ENCODE results near the gene DNMBP.

Gene DNMBP

GRCh38 chr10:99881371-99881770 is 128.4 kb downstream of the DNMBP start:
- TF ChIP-seq CTCF (conservative IDR thresholded peaks at IDR 0.05; ENCODE audit: low read depth, low read length) = no peak

GRCh38 chr10:99880080-99880835 is 129.5 kb downstream of the DNMBP start:
- TF ChIP-seq CTCF (conservative IDR thresholded peaks at IDR 0.05; ENCODE audit: low read depth, low read length) = no peak
- H3K4me3 ChIP-seq (ENCODE audit: low read depth, low read length) = no peak overlapping the region
- peak; percentile 64 for DNase-seq (ENCODE audit: low read depth)

More at GRCh38 chr10:99881371-99881770, 128.4 kb downstream of the DNMBP start:
- no peak overlapping the region for H3K4me3 ChIP-seq (ENCODE audit: low read depth, low read length)
- no peak for DNase-seq (ENCODE audit: low read depth)

- H3K4me3 ChIP-seq (ENCODE audit: low read depth, low read length) = no peak overlapping the region
- no peak for TF ChIP-seq CTCF (conservative IDR thresholded peaks at IDR 0.05; ENCODE audit: low read depth, low read length)
- no peak for DNase-seq (ENCODE audit: low read depth)
Observed at GRCh38 chr10:99875473-99875872, 134.3 kb downstream of the DNMBP start.

GRCh38 chr10:99874341-99875085 is 135.2 kb downstream of the DNMBP start:
- DNase-seq (ENCODE audit: low read depth) = no peak
- H3K4me3 ChIP-seq (ENCODE audit: low read depth, low read length) = no peak overlapping the region
- no peak for TF ChIP-seq CTCF (conservative IDR thresholded peaks at IDR 0.05; ENCODE audit: low read depth, low read length)

GRCh38 chr10:99873846-99874245 is 135.9 kb downstream of the DNMBP start:
- H3K4me3 ChIP-seq (ENCODE audit: low read depth, low read length) = no peak overlapping the region
- no peak for TF ChIP-seq CTCF (conservative IDR thresholded peaks at IDR 0.05; ENCODE audit: low read depth, low read length)
- no peak for DNase-seq (ENCODE audit: low read depth)

GRCh38 chr10:99872367-99873162 is 137.2 kb downstream of the DNMBP start:
- no peak for TF ChIP-seq CTCF (conservative IDR thresholded peaks at IDR 0.05; ENCODE audit: low read depth, low read length)
- DNase-seq (ENCODE audit: low read depth) = peak; percentile 73
- H3K4me3 ChIP-seq (ENCODE audit: low read depth, low read length) = no peak overlapping the region
